Astrocyte (in vitro differentiated cells and primary cell): ENCODE results near the gene CYP39A1. TPM values are rescaled to one million over a fixed set of nuclear protein-coding genes. Genes with fewer than 3 reads are reported as not detected.

Experiments
- DNase-seq: peaks from one replicate; pipeline ENCODE4 v3.0.0-alpha.2; 2010; ENCODE audit warnings: low read depth
- FAIRE-seq: peaks from 2 replicates; lab custom pipeline; 2011; peaks lifted over from hg19 to GRCh38; lab: Jason Lieb, UNC
- H2AFZ ChIP-seq: 2 replicates; pipeline ENCODE4 v1.6.0; 2012; ENCODE audit warnings: low read depth, low read length, inconsistent platforms
- H3K27ac ChIP-seq: 2 replicates; pipeline ENCODE4 v1.5.1; 2011; ENCODE audit warnings: low read depth, low read length, inconsistent platforms
- H3K27me3 ChIP-seq: 2 replicates; pipeline ENCODE4 v1.6.0; 2011; ENCODE audit warnings: low read length, inconsistent platforms; ENCODE audit not compliant: insufficient read depth
- H3K36me3 ChIP-seq: 2 replicates; pipeline ENCODE4 v1.5.1; 2011; ENCODE audit warnings: low read length, inconsistent platforms; ENCODE audit not compliant: insufficient read depth
- H3K4me1 ChIP-seq: 2 replicates; pipeline ENCODE4 v1.5.1; 2011; ENCODE audit warnings: low read length, inconsistent platforms; ENCODE audit not compliant: insufficient read depth
- H3K4me2 ChIP-seq: 2 replicates; pipeline ENCODE4 v1.6.0; 2012; ENCODE audit warnings: low read length, inconsistent platforms
- H3K4me3 ChIP-seq: 2 replicates; pipeline ENCODE4 v1.5.1; 2011; ENCODE audit warnings: low read depth, mild to moderate bottlenecking, low read length, inconsistent platforms; ENCODE audit not compliant: insufficient read depth
- H3K79me2 ChIP-seq: 2 replicates; pipeline ENCODE4 v1.6.0; 2012; ENCODE audit warnings: mild to moderate bottlenecking, low read length, inconsistent platforms; ENCODE audit not compliant: insufficient read depth
- H3K9ac ChIP-seq: 2 replicates; pipeline ENCODE4 v1.6.0; 2012; ENCODE audit warnings: mild to moderate bottlenecking, low read length, inconsistent platforms
- H3K9me3 ChIP-seq: 2 replicates; pipeline ENCODE4 v1.5.1; 2012; ENCODE audit warnings: low read depth, mild to moderate bottlenecking, low read length, inconsistent platforms; ENCODE audit not compliant: insufficient read depth
- H4K20me1 ChIP-seq: 2 replicates; pipeline ENCODE4 v1.6.0; 2012; ENCODE audit warnings: low read length, inconsistent platforms; ENCODE audit not compliant: insufficient read depth
- H3K27ac Mint-ChIP-seq: one replicate; pipeline ENCODE4 v1.8.0; 2021; ENCODE audit warnings: mild to moderate bottlenecking, mixed read lengths; ENCODE audit not compliant: unreplicated experiment
- H3K27me3 Mint-ChIP-seq: one replicate; pipeline ENCODE4 v1.8.0; 2021; ENCODE audit warnings: low read depth, mixed read lengths; ENCODE audit not compliant: unreplicated experiment
- H3K36me3 Mint-ChIP-seq: one replicate; pipeline ENCODE4 v1.8.0; 2021; ENCODE audit warnings: low read depth, mixed read lengths; ENCODE audit not compliant: unreplicated experiment
- H3K4me1 Mint-ChIP-seq: one replicate; pipeline ENCODE4 v1.8.0; 2021; ENCODE audit warnings: low read depth, mixed read lengths; ENCODE audit not compliant: unreplicated experiment
- H3K4me3 Mint-ChIP-seq: one replicate; pipeline ENCODE4 v1.8.0; 2021; ENCODE audit warnings: mild to moderate bottlenecking, moderate library complexity, mixed read lengths; ENCODE audit not compliant: unreplicated experiment
- H3K9me3 Mint-ChIP-seq: one replicate; pipeline ENCODE4 v1.8.0; 2021; ENCODE audit warnings: mild to moderate bottlenecking, mixed read lengths; ENCODE audit not compliant: unreplicated experiment
- EZH2 ChIP-seq: IDR thresholded peaks from 2 replicates; pipeline ENCODE4 v1.6.1; 2012; ENCODE audit warnings: mild to moderate bottlenecking, low read length, inconsistent platforms; ENCODE audit not compliant: insufficient read depth
- total RNA-seq: library from RNA; stranded (reverse); gene quantifications from 2 replicates; pipeline ENCODE4 v1.2.1, GENCODE V29; 2021
- TF ChIP-seq, protein P1 (sequence below): IDR thresholded peaks from 2 replicates; pipeline ENCODE4 v1.5.1; 2011; ENCODE audit warnings: low read depth, mild to moderate bottlenecking, inconsistent platforms, low read length, moderate library complexity; ENCODE audit not compliant: insufficient read depth

CYP39A1 gene
- total RNA-seq, 1 donor from 2014 or later = 0.84 TPM

DNA sequence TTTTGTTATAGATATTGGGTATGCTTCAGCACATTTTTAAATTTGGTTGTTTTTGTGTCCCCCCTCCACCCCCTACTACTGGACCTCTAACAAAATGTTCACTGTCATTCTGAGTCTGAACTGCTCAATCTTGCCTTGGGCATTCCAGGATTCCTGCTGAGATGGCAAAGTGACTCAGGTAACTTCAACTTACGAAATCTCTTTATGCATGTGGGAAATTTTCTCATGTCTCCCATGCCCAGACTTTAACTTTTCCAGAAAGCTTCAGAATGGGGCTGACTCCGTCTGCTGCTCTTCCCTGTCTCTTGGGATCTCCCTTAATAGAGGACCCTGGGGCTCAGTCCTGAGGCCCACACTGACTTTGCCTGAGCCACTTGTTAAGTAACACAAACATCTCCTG lies 14.0 kb downstream of the CYP39A1 start:
- no peak overlapping the region for H3K4me2 ChIP-seq
- no peak overlapping the region for H3K4me3 Mint-ChIP-seq
- no peaks in the 10 kb centered on the region for H3K36me3 Mint-ChIP-seq
- no peak for FAIRE-seq
- H3K27ac Mint-ChIP-seq = no peak overlapping the region
- H3K4me1 ChIP-seq = no peaks in the 10 kb centered on the region
- no peak overlapping the region for H2AFZ ChIP-seq
- no peaks in the 10 kb centered on the region for H3K9me3 Mint-ChIP-seq
- H3K79me2 ChIP-seq = no peaks in the 10 kb centered on the region
- TF ChIP-seq EZH2 = no peak
- TF ChIP-seq, protein P1, sequence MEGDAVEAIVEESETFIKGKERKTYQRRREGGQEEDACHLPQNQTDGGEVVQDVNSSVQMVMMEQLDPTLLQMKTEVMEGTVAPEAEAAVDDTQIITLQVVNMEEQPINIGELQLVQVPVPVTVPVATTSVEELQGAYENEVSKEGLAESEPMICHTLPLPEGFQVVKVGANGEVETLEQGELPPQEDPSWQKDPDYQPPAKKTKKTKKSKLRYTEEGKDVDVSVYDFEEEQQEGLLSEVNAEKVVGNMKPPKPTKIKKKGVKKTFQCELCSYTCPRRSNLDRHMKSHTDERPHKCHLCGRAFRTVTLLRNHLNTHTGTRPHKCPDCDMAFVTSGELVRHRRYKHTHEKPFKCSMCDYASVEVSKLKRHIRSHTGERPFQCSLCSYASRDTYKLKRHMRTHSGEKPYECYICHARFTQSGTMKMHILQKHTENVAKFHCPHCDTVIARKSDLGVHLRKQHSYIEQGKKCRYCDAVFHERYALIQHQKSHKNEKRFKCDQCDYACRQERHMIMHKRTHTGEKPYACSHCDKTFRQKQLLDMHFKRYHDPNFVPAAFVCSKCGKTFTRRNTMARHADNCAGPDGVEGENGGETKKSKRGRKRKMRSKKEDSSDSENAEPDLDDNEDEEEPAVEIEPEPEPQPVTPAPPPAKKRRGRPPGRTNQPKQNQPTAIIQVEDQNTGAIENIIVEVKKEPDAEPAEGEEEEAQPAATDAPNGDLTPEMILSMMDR = no peak
- H3K4me1 Mint-ChIP-seq = peaks cover 3% of the 10 kb centered on the region
- no peaks in the 10 kb centered on the region for H3K27me3 ChIP-seq
- no peak overlapping the region for H3K4me3 ChIP-seq
- H3K9me3 ChIP-seq = no peaks in the 10 kb centered on the region
- no peaks in the 10 kb centered on the region for H4K20me1 ChIP-seq
- H3K9ac ChIP-seq = no peak overlapping the region
- no peak overlapping the region for H3K27ac ChIP-seq
- no peaks in the 10 kb centered on the region for H3K36me3 ChIP-seq
- no peak for DNase-seq
- H3K27me3 Mint-ChIP-seq = no peaks in the 10 kb centered on the region

DNA sequence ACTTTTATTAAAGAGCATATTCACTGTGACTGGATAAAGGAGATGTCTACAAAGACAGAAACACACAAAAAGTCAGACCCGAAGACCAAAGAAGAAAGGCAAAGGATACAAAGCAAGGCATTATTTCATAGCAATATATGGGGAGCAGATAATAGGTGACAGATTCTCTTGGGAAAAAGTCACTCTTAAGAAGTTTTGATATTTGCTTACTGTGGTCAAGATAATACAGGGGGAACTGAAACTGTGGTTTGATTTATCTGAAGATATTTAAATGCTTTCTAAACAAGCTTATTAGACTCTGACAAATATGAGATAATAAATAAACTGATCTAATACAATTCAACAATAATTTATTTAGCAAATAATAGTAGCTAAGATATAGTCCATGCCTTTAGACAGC lies 14.7 kb downstream of the CYP39A1 start:
- Histone ChIP-seq H2AFZ (no peak overlapping the region), H3K4me3 (no peak overlapping the region), H3K36me3 (no peaks in the 10 kb centered on the region), H3K9me3 (no peaks in the 10 kb centered on the region), H4K20me1 (no peaks in the 10 kb centered on the region), H3K79me2 (no peaks in the 10 kb centered on the region), H3K27me3 (no peaks in the 10 kb centered on the region), H3K27ac (no peak overlapping the region), H3K9ac (no peak overlapping the region), H3K4me2 (no peak overlapping the region), H3K4me1 (no peaks in the 10 kb centered on the region)
- DNase-seq (no peak), FAIRE-seq (no peak)
- no peaks in the 10 kb centered on the region for H3K9me3 Mint-ChIP-seq
- TF ChIP-seq EZH2 = no peak
- TF ChIP-seq, protein P1 = no peak
- no peaks in the 10 kb centered on the region for H3K27me3 Mint-ChIP-seq
- H3K4me1 Mint-ChIP-seq = peaks cover 3% of the 10 kb centered on the region
- no peak overlapping the region for H3K4me3 Mint-ChIP-seq
- H3K27ac Mint-ChIP-seq = no peak overlapping the region
- no peaks in the 10 kb centered on the region for H3K36me3 Mint-ChIP-seq

DNA sequence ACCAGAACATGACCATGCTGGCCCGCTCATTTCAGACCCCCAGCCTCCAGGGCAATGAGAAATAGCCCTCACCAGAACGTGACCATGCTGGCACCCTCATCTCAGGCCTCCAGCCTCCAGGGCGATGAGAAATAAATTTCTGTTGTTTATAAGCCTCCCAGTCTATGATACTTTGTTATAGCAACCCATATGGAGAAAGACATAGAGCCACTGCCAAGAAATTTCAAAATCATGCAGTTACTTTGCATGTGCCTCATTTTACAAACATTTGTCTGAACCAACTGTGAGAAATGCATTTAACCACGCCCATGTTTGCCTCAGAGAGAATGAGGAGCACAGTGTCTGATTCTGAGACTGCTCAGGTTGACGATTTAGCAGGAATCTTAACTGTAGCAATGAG lies 15.5 kb downstream of the CYP39A1 start:
- no peaks in the 10 kb centered on the region for H3K36me3 Mint-ChIP-seq
- H3K27ac ChIP-seq = no peak overlapping the region
- H3K4me1 ChIP-seq = no peaks in the 10 kb centered on the region
- no peaks in the 10 kb centered on the region for H3K79me2 ChIP-seq
- H3K4me3 Mint-ChIP-seq = no peak overlapping the region
- H3K9me3 Mint-ChIP-seq = no peaks in the 10 kb centered on the region
- no peak overlapping the region for H3K27ac Mint-ChIP-seq
- peaks cover 3% of the 10 kb centered on the region for H3K4me1 Mint-ChIP-seq
- no peak overlapping the region for H3K4me3 ChIP-seq
- DNase-seq (peak; percentile 4), FAIRE-seq (no peak)
- H3K4me2 ChIP-seq = no peak overlapping the region
- H3K27me3 Mint-ChIP-seq = no peaks in the 10 kb centered on the region
- H3K27me3 ChIP-seq = no peaks in the 10 kb centered on the region
- H3K9me3 ChIP-seq = no peaks in the 10 kb centered on the region
- TF ChIP-seq, protein P1 = no peak
- TF ChIP-seq EZH2 = no peak
- no peak overlapping the region for H2AFZ ChIP-seq
- H3K9ac ChIP-seq = no peak overlapping the region
- no peaks in the 10 kb centered on the region for H3K36me3 ChIP-seq
- H4K20me1 ChIP-seq = no peaks in the 10 kb centered on the region
